Heart left ventricle (tissue), 16 donors: ENCODE measurements around the gene ACTA2. TPM values are rescaled to one million over a fixed set of nuclear protein-coding genes. Genes with fewer than 3 reads are reported as not detected.

ENCODE experiments used
- ATAC-seq, 4 donors: fragments of 200-7000 bp; cut with Tn5 transposase; one replicate each; pipeline ENCODE4 v1.9.1; 2020 to 2022; ENCODE audit warnings: moderate library complexity in 4 of 4, mild to moderate bottlenecking in 3 of 4, moderate number of reproducible peaks in 1 of 4
- DNase-seq, 5 donors: peaks; one replicate each; pipeline ENCODE4 v3.0.0-alpha.2; 2020
- H3K27ac ChIP-seq, 12 donors: fragments of 200-600 bp; sonication (generic) in 4 of 12; one replicate each; pipeline versions ENCODE4 v1.5.0 to v1.8.0; 2016 to 2022; ENCODE audit warnings: mild to moderate bottlenecking in 2 of 12
- H3K27me3 ChIP-seq, 9 donors: fragments of 200-600 bp; sonication (generic) in 2 of 9; one replicate each; pipeline versions ENCODE4 v1.5.1 to v1.8.0; 2016 to 2022; ENCODE audit warnings: mild to moderate bottlenecking in 3 of 9
- H3K36me3 ChIP-seq, 9 donors: fragments of 200-600 bp; sonication (generic) in 2 of 9; one replicate each; pipeline versions ENCODE4 v1.5.0 to v1.8.0; 2018 to 2022; ENCODE audit warnings: mild to moderate bottlenecking in 2 of 9
- H3K4me1 ChIP-seq, 12 donors: fragments of 200-600 bp; sonication (generic) in 4 of 12; one replicate each; pipeline versions ENCODE4 v1.5.0 to v1.8.0; 2016 to 2022; ENCODE audit warnings: mild to moderate bottlenecking in 3 of 12
- H3K4me3 ChIP-seq, 12 donors: fragments of 200-600 bp; sonication (generic) in 4 of 12; one replicate each; pipeline versions ENCODE4 v1.5.0 to v1.8.0; 2017 to 2022; ENCODE audit warnings: mild to moderate bottlenecking in 9 of 12, moderate library complexity in 4 of 12
- H3K9me3 ChIP-seq, 12 donors: fragments of 200-600 bp; sonication (generic) in 4 of 12; one replicate each; pipeline versions ENCODE4 v1.5.0 to v1.8.0; 2016 to 2022; ENCODE audit warnings: mild to moderate bottlenecking in 1 of 12
- POLR2A ChIP-seq, 2 donors: fragments of 450-650 bp; IDR thresholded peaks; one replicate each; pipeline ENCODE4 v1.6.1; 2017; ENCODE audit warnings: antibody characterized with exemption in 2 of 2, mild to moderate bottlenecking in 2 of 2, moderate library complexity in 2 of 2
- WGBS, 4 donors: extraction: QIAGEN DNeasy Blood & Tissue Kit in 2 of 4; methylation state at CpG; one replicate each; pipeline versions ENCODE4 v1.1.5 to v1.1.7; 2013 to 2018; 5-methylcytosine and 5-hydroxymethylcytosine counted together
- intact Hi-C, 10 donors: fragments of 100-400 bp; cut with DNase I; formaldehyde crosslinking; loops; one replicate each; pipeline versions ENCODE4 v1.11.1 to v1.14.2; 2022
- polyA plus RNA-seq, 2 donors: library from polyadenylated mRNA; stranded (reverse); fragments of 200-250 nt; gene quantifications; one replicate each; pipeline ENCODE4 v1.2.3, GENCODE V29; 2013
- total RNA-seq, 9 donors: library from RNA; depleted of rRNA in 2 of 9; stranded (reverse); fragments of >200 nt in 2 of 9; fragmentation: NEBNext Ultra II Directional in 3 of 9; extraction: Animal tissue kit (Norgen Biotek cat#: 25700) in 3 of 9; gene quantifications; one replicate each; pipeline versions ENCODE4 v1.1.0 to v1.2.4, GENCODE V29; 2016 to 2023
- TF ChIP-seq, protein P1 (sequence below), 12 donors: fragments of 200-600 bp; sonication (generic) in 4 of 12; IDR thresholded peaks; one replicate each; pipeline versions ENCODE4 v1.5.0 to v1.8.0; 2018 to 2022; ENCODE audit warnings: antibody characterized with exemption in 12 of 12, mild to moderate bottlenecking in 5 of 12
- donor health status: ischemic (EF 13 %, LVEDD 7.1; RV severe dilation, severe dysfunction).
- donor health status: healthy with polysubstance abuse.
- donor health status: DM: no; HTN: yes; CAD: no.
- donor health status: DM: no; HTN: no; CAD: no.
- donor health status: ischemic (EF 25% LVEDD 6.9; RV normal size, moderate dysfunction).
- donor health status: ischemic (EF 25% LVEDD 5.7; RV mildly dilated, moderate dysfunction).
- donor health status: healthy.
- donor health status: DM: yes; HTN: yes; CAD: no.
- donor health status: ischemic (EF 35%, LVEDD 5.7; RV mildly dilated, moderate dysfunction).
- donor health status: nonischemic (EF 11% LVEDD 7.7; RV severe dilation, severe dysfunction).
- donor health status: DM: yes; HTN: yes; CAD: no.
- donor health status: PGD.
- donor health status: ischemic (EF 29% LVEDD 5.4; RV normal size, mild dysfunction).
- donor health status: nonischemic (EF 23%, LVEDD 6.1; RV moderate dilation, normal function).

Gene ACTA2
- total and polyA plus RNA-seq, 11 donors: 70.9 to 244 (median 110) TPM

- Histone ChIP-seq H3K36me3 (peaks cover 0 to 26% (median 0%) of the 10 kb centered on the region in 9 donors), H3K4me1 (peaks cover 0 to 10% (median 0%) of the 10 kb centered on the region in 12 donors), H3K27ac (peak overlapping the region in 3 of 12 donors; percentile 34 to 50 (median 43)), H3K4me3 (no peak overlapping the region), H3K27me3 (no peaks in the 10 kb centered on the region), H3K9me3 (no peaks in the 10 kb centered on the region)
- 62 to 75% (median 66%) methylated on average over 5 of the region's 5 CpGs for WGBS, 4 donors
- no peak for DNase-seq
- intact Hi-C loops: no loop called here
- TF ChIP-seq POLR2A (IDR thresholded peaks at IDR 0.05): no peak
- TF ChIP-seq, protein P1, sequence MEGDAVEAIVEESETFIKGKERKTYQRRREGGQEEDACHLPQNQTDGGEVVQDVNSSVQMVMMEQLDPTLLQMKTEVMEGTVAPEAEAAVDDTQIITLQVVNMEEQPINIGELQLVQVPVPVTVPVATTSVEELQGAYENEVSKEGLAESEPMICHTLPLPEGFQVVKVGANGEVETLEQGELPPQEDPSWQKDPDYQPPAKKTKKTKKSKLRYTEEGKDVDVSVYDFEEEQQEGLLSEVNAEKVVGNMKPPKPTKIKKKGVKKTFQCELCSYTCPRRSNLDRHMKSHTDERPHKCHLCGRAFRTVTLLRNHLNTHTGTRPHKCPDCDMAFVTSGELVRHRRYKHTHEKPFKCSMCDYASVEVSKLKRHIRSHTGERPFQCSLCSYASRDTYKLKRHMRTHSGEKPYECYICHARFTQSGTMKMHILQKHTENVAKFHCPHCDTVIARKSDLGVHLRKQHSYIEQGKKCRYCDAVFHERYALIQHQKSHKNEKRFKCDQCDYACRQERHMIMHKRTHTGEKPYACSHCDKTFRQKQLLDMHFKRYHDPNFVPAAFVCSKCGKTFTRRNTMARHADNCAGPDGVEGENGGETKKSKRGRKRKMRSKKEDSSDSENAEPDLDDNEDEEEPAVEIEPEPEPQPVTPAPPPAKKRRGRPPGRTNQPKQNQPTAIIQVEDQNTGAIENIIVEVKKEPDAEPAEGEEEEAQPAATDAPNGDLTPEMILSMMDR (IDR thresholded peaks at IDR 0.05): no peak
- ATAC-seq: no peak
Measured at GRCh38 chr10:88913788-88914187, 38.8 kb downstream of the ACTA2 start.

DNA sequence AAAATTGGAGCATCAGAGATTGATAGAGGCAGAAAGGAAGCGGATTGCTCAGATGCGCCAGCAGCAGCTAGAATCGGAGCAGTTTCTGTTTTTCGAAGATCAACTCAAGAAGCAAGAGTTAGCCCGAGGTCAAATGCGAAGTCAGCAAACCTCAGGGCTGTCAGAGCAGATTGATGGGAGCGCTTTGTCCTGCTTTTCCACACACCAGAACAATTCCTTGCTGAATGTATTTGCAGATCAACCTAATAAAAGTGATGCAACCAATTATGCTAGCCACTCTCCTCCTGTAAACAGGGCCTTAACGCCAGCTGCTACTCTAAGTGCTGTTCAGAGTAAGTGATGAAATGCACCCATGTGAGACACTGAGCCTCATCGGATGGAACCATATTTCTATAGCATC is 39.4 kb downstream of the ACTA2 start:
- peaks cover 0 to 10% (median 0%) of the 10 kb centered on the region in 12 donors for H3K4me1 ChIP-seq
- TF ChIP-seq, protein P1 (IDR thresholded peaks at IDR 0.05): no peak
- no peak for TF ChIP-seq POLR2A (IDR thresholded peaks at IDR 0.05)
- H3K36me3 ChIP-seq: peaks cover 0 to 28% (median 5%) of the 10 kb centered on the region in 9 donors
- ATAC-seq (peak in 1 of 4 donors; percentile 71), DNase-seq (no peak)
- no peak overlapping the region for H3K4me3 ChIP-seq
- no peaks in the 10 kb centered on the region for H3K9me3 ChIP-seq
- 72 to 76% (median 74%) methylated on average over 9 of the region's 9 CpGs for WGBS, 4 donors
- no peaks in the 10 kb centered on the region for H3K27me3 ChIP-seq
- H3K27ac ChIP-seq: peak overlapping the region in 7 of 12 donors; percentile 17 to 56 (median 37)
- intact Hi-C loops: no loop called here

DNA sequence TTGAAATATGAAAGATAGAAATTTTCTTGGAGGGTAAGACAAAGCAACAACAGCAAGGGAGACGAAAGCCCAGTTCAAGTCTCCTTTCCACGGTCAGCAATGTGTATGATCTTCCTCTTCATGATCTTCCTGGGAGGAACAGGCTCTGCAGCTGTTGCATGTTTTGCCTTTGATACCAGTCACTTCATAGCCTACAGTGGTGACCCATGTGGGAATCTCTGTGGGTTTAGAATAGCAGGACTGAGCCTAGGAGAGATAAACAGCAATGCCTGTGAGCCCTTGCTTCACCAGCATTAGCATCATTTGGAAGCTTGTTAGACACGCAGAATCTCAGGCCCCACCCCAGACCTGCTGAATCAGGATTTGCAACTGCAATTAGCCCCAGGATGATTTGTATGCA is 40.7 kb downstream of the ACTA2 start:
- TF ChIP-seq, protein P1 (IDR thresholded peaks at IDR 0.05): no peak
- DNase-seq: no peak
- no peaks in the 10 kb centered on the region for H3K9me3 ChIP-seq
- 90 to 98% (median 94%) methylated on average over 3 of the region's 3 CpGs for WGBS, 4 donors
- peaks cover 0 to 10% (median 0%) of the 10 kb centered on the region in 12 donors for H3K4me1 ChIP-seq
- ATAC-seq: no peak
- no peak overlapping the region for H3K27ac ChIP-seq
- H3K27me3 ChIP-seq: no peaks in the 10 kb centered on the region
- intact Hi-C loops: no loop called here
- H3K36me3 ChIP-seq: peaks cover 0 to 35% (median 8%) of the 10 kb centered on the region in 9 donors
- no peak overlapping the region for H3K4me3 ChIP-seq

GRCh38 chr10:88911116-88911515 is 41.5 kb downstream of the ACTA2 start:
- intact Hi-C loops: no loop called here
- TF ChIP-seq POLR2A (IDR thresholded peaks at IDR 0.05): no peak
- TF ChIP-seq, protein P1 (IDR thresholded peaks at IDR 0.05): no peak

More at GRCh38 chr10:88911116-88911515, 41.5 kb downstream of the ACTA2 start:
- Histone ChIP-seq H3K36me3 (peaks cover 0 to 42% (median 12%) of the 10 kb centered on the region in 9 donors), H3K9me3 (no peaks in the 10 kb centered on the region), H3K4me1 (peaks cover 0 to 10% (median 0%) of the 10 kb centered on the region in 12 donors), H3K27ac (no peak overlapping the region), H3K27me3 (no peaks in the 10 kb centered on the region), H3K4me3 (no peak overlapping the region)
- WGBS, 4 donors: 70 to 76% (median 72%) methylated on average over 1 of the region's 1 CpG
- ATAC-seq (no peak), DNase-seq (no peak)
